Lower lobe of right lung (tissue), 2 donors: ENCODE results near the gene NPIPB6. TPM values are rescaled to one million over a fixed set of nuclear protein-coding genes. Genes with fewer than 3 reads are reported as not detected.
"Not testable (repeated sequence)": the region's sequence is repeated elsewhere in the genome, so short reads cannot be mapped to it uniquely, and the experiment has no call there.

ENCODE experiments used
- ATAC-seq, 2 donors: fragments of 200-7000 bp; cut with Tn5 transposase; one replicate each; pipeline ENCODE4 v1.9.1; 2020 to 2022; ENCODE audit warnings: mild to moderate bottlenecking in 2 of 2, moderate library complexity in 2 of 2
- DNase-seq: peaks from one replicate; pipeline ENCODE4 v3.0.0-alpha.2; 2020
- H3K27ac ChIP-seq: fragments of 200-600 bp; one replicate; pipeline ENCODE4 v1.8.0; 2022
- H3K27me3 ChIP-seq: fragments of 200-600 bp; one replicate; pipeline ENCODE4 v1.8.0; 2022; ENCODE audit warnings: low read depth
- H3K36me3 ChIP-seq: fragments of 200-600 bp; one replicate; pipeline ENCODE4 v1.8.0; 2022; ENCODE audit warnings: mild to moderate bottlenecking
- H3K4me1 ChIP-seq: fragments of 200-600 bp; one replicate; pipeline ENCODE4 v1.8.0; 2022
- H3K4me3 ChIP-seq: fragments of 200-600 bp; one replicate; pipeline ENCODE4 v1.8.0; 2022; ENCODE audit warnings: mild to moderate bottlenecking
- H3K9me3 ChIP-seq: fragments of 200-600 bp; one replicate; pipeline ENCODE4 v1.8.0; 2022
- CTCF ChIP-seq: fragments of 200-600 bp; IDR thresholded peaks from one replicate; pipeline ENCODE4 v1.8.0; 2022; ENCODE audit warnings: antibody characterized with exemption, mild to moderate bottlenecking
- intact Hi-C: fragments of 100-400 bp; cut with DNase I; formaldehyde crosslinking; loops from one replicate; pipeline ENCODE4 v1.11.0; 2022
- total RNA-seq: library from RNA; stranded (reverse); fragmentation: NEBNext Ultra II Directional; extraction: Animal tissue kit (Norgen Biotek cat#: 25700); gene quantifications from one replicate; pipeline ENCODE4 v1.2.1, GENCODE V29; 2021
- donor health status: DM: no; HTN: yes; CAD: no; lungs with severe emphysema.

The NPIPB6 gene
- total RNA-seq, 1 donor from 2014 or later: not detected

GRCh38 chr16:28336940-28337710, 26.2 kb downstream of the NPIPB6 start:
- H3K27ac ChIP-seq, intact Hi-C loops, H3K36me3 ChIP-seq, DNase-seq, H3K4me1 ChIP-seq, H3K27me3 ChIP-seq, H3K9me3 ChIP-seq, H3K4me3 ChIP-seq, ATAC-seq: not testable (repeated sequence)

GRCh38 chr16:28335678-28336077, 27.6 kb downstream of the NPIPB6 start:
- H3K4me3 ChIP-seq, ATAC-seq, H3K27me3 ChIP-seq, H3K27ac ChIP-seq, H3K4me1 ChIP-seq, H3K9me3 ChIP-seq, H3K36me3 ChIP-seq, DNase-seq, intact Hi-C loops: not testable (repeated sequence)

- H3K9me3 ChIP-seq, H3K27me3 ChIP-seq, DNase-seq, H3K4me1 ChIP-seq, H3K4me3 ChIP-seq, H3K36me3 ChIP-seq, H3K27ac ChIP-seq, intact Hi-C loops, ATAC-seq: not testable (repeated sequence)
Measured at GRCh38 chr16:28332632-28333031, 30.7 kb downstream of the NPIPB6 start.

- H3K27ac ChIP-seq, intact Hi-C loops, H3K27me3 ChIP-seq, H3K36me3 ChIP-seq, ATAC-seq, H3K4me1 ChIP-seq, H3K4me3 ChIP-seq, H3K9me3 ChIP-seq, DNase-seq: not testable (repeated sequence)
Measured at GRCh38 chr16:28330981-28331380, 32.3 kb downstream of the NPIPB6 start.

GRCh38 chr16:28330232-28330631, 33.1 kb downstream of the NPIPB6 start:
- intact Hi-C loops, H3K36me3 ChIP-seq, H3K27me3 ChIP-seq, H3K9me3 ChIP-seq, ATAC-seq, H3K4me1 ChIP-seq, DNase-seq, H3K27ac ChIP-seq, H3K4me3 ChIP-seq: not testable (repeated sequence)

DNA sequence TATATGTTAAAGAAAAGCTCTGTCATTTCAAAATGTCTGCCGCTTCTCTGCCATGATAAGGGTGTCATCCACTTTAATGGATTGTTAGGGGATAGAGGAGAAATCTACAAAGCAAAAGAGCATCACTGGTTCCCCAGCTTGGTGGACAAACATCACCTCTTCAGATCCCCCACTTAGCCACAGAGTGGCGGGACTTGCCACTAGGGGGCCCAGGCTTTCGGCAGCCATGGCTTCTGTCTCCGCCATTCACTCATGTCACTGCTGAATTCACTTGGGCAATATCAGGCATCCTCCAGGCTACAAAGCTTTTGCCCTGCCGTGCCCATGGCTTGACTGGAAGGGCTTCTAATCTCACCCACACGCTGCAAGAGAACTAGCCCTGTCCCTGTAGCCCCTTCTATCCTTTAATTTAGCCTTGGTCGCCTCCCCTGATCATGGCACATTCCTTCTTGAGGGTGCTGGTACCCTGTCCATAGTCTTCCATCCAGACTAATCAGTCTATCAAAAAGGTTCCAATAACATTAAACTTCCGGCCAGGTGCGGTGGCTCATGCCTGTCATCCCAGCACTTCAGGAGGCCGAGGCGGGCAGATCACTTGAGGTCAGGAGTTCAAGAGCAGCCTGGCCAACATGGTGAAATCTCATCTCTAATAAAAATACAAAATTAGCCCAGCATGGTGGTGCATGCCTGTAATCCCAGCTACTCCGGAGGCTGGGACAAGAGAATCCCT, 36.3 kb downstream of the NPIPB6 start:
- Histone ChIP-seq H3K27ac (no peak overlapping the region), H3K4me3 (no peak overlapping the region), H3K9me3 (no peaks in the 10 kb centered on the region), H3K4me1 (no peaks in the 10 kb centered on the region), H3K36me3 (no peaks in the 10 kb centered on the region), H3K27me3 (no peaks in the 10 kb centered on the region)
- ATAC-seq: peak; percentile 74 to 82
- DNase-seq: peak; percentile 57
- peak; percentile 71 for TF ChIP-seq CTCF
- intact Hi-C loops: no loop called here

- Histone ChIP-seq H3K27ac (no peak overlapping the region), H3K9me3 (no peaks in the 10 kb centered on the region), H3K36me3 (no peaks in the 10 kb centered on the region), H3K4me3 (no peak overlapping the region), H3K4me1 (no peaks in the 10 kb centered on the region), H3K27me3 (no peaks in the 10 kb centered on the region)
- ATAC-seq: no peak
- no peak for TF ChIP-seq CTCF
- intact Hi-C loops: no loop called here
- DNase-seq: no peak
Measured at GRCh38 chr16:28324887-28325279, 38.4 kb downstream of the NPIPB6 start.

- TF ChIP-seq CTCF: no peak
- intact Hi-C loops: no loop called here
- DNase-seq: no peak
- Histone ChIP-seq H3K36me3 (no peaks in the 10 kb centered on the region), H3K4me1 (no peaks in the 10 kb centered on the region), H3K9me3 (no peaks in the 10 kb centered on the region), H3K27ac (no peak overlapping the region), H3K4me3 (no peak overlapping the region), H3K27me3 (no peaks in the 10 kb centered on the region)
- ATAC-seq: peak; percentile 4 to 21
Measured at GRCh38 chr16:28324235-28324886, 38.9 kb downstream of the NPIPB6 start.
